D721Med (cell line): ENCODE data around the gene SAE1.
"Not testable (repeated sequence)": the region's sequence is repeated elsewhere in the genome, so short reads cannot be mapped to it uniquely, and the experiment has no call there.

Experiments used
- DNase-seq: peaks from one replicate; pipeline ENCODE4 v3.0.0; 2011; ENCODE audit warnings: low spot score; ENCODE audit not compliant: insufficient read length
- FAIRE-seq: peaks from 2 replicates; lab custom pipeline; 2011; peaks lifted over from hg19 to GRCh38; lab: Jason Lieb, UNC
- TF ChIP-seq, protein P1 (sequence below): IDR thresholded peaks from 2 replicates; pipeline ENCODE4 v1.5.1; 2012; ENCODE audit warnings: mild to moderate bottlenecking, control low read depth; ENCODE audit not compliant: insufficient read depth; ENCODE audit errors: missing control alignments

SAE1 gene

DNA sequence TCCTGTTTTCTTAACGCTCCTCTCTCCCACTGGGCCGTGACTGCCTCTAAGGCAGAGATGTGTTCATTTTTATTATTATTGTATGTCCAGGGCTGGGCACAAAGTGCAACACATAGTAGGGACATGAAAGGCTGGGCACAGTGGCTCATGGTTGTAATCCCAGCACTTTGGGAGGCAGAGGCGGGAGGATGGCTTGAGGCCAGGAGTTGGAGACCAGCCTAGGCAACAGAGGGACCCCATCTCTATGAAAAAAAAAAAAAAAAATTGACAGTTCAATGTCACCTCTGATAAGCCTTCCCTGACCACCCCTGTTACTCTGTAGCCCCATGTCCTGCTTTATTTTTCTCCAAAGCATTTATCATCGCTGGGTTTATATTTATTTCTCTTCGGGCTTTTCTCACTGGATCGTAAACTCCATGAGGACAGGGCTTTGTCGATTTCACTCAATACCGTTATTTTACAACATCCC is 481 bp upstream of the SAE1 start:
- FAIRE-seq (no peak), DNase-seq (no peak)
- TF ChIP-seq, protein P1, sequence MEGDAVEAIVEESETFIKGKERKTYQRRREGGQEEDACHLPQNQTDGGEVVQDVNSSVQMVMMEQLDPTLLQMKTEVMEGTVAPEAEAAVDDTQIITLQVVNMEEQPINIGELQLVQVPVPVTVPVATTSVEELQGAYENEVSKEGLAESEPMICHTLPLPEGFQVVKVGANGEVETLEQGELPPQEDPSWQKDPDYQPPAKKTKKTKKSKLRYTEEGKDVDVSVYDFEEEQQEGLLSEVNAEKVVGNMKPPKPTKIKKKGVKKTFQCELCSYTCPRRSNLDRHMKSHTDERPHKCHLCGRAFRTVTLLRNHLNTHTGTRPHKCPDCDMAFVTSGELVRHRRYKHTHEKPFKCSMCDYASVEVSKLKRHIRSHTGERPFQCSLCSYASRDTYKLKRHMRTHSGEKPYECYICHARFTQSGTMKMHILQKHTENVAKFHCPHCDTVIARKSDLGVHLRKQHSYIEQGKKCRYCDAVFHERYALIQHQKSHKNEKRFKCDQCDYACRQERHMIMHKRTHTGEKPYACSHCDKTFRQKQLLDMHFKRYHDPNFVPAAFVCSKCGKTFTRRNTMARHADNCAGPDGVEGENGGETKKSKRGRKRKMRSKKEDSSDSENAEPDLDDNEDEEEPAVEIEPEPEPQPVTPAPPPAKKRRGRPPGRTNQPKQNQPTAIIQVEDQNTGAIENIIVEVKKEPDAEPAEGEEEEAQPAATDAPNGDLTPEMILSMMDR, result no peak

DNA sequence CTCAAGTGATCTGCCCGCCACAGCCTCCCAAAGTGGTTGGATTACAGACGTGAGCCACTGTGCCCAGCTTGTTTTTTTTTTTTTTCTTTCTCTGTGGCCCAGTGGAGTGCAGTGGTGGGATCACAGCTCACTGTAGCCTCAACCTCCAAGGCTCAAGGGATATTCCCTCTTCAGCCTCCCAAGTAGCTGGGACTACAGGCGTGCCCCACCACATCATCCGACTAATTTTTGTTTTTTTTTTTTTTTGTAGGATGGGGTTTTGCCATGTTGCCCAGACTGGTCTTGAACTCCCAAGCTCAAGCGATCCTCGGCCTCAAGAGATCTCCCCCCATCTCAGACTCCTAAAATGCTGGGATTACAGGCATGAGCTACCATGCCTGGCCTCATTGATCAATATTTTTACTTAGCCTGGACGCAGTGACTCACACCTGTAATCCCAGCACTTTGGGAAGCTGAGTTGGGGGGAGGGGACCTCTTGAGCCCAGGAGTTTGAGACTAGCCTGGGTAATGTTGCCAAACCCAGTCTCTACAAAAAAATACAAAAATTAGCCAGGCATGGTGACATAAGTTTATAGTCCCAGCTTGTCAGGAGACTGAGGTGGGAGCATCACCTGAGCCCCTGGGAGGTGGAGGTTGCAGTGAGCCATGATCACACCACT is 1.7 kb downstream of the SAE1 start:
- FAIRE-seq (no peak), DNase-seq (no peak)
- TF ChIP-seq, protein P1, result no peak

DNA sequence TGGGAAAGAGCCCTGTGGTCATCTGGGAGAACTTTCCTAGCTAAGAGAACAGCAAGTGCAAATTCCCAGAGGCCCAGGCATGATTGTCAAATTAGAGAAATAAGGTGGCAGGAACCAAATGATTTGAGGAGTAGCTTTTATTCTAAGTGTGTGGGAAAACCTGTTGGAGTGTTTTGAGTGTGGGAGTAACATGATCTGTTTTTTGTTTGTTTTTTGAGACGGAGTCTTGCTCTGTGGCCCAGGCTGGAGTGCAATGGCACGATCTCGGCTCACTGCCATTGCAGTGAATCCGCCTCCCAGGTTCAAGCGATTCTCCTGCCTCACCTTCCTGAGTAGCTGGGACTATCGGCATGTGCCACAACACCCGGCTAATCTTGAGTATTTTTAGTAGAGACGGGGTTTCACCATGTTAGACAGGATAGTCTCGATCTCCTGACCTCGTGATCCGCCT is 2.4 kb downstream of the SAE1 start:
- FAIRE-seq (no peak), DNase-seq (no peak)
- TF ChIP-seq, protein P1, result no peak

DNA sequence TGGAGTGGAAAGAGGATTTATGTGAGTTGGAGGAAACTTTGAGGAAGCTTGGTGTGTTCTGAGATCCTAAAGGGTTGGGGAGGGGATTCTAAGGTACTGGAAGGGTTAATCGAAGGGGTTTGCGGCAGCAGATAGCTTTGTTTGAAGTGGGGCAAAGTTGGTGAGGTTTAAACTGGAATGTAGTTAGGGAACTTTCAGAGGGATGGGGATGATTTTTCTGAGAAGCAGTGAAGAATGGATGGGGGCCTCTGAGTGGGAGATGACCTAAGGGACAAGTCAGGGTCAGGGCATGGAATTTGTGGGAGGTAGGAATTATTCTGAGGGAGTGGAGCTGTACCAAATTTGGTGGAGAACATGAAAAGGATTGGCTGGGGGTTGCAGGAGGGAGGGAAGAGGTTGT is 3.9 kb downstream of the SAE1 start:
- TF ChIP-seq, protein P1, result no peak
- no peak for FAIRE-seq
- no peak for DNase-seq

DNA sequence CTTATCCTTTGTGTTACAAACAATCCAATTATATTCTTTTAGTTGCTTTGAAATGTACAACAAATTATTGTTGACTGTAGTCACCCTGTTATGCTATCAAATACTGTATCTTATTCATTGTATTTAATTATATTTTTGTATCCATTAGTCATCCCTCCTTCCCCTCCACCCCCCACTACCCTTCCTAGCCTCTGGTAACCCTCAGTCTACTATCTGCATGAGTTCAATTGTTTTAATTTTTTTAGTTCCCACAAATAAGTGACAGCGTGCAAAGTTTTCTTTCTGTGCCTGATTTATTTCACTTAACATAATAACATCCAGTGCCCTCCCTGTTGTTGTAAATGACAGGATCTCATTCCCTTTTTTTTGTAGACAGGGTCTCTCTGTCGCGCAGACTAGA is 4.5 kb downstream of the SAE1 start:
- FAIRE-seq, result no peak

DNA sequence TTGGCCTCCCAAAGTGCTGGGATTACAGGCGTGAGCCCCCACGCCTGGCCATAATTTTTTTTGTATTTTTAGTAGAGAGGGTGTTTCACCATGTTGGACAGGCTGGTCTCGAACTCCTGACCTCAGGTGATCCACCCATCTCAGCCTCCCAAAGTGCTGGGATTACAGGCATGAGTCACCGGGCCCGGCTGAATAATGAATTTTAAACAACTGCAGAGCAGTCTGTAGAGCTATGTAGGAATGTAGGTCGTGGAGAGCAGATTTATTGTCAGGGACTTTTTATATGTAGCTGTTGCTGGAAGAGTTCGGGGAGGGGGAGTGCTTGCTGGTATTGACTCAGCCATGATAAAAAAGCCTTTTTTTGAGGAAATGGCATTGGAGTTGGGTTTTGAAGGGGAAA is 10.6 kb downstream of the SAE1 start:
- DNase-seq, FAIRE-seq: not testable (repeated sequence)

More for the DNA sequence above, 4.5 kb downstream of the SAE1 start:
- TF ChIP-seq, protein P1, result no peak
- DNase-seq, result no peak

DNA sequence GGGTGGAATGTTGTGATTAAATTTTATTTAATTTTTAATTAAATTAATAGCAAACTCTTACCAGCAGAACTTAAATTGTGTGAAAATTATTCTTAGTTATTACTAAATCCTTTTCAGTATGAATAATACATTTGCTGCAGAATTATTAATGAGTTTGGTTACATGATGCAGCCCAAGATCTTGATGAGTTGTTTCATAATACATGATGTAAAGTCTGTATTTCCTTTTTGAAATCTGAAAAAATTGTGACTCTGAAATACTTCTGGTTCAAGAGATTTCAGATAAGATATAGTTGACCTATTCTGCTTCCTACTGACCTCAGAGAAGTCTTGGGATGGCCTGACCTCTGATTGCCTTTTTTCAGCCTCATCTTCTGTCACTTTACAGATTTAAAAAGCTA is 11.1 kb downstream of the SAE1 start:
- no peak for FAIRE-seq
- TF ChIP-seq, protein P1, result no peak
- DNase-seq, result no peak
